Activated naive CD4-positive, alpha-beta T cell treated with anti-CD3 and anti-CD28 coated beads, Interleukin-2, amount 50 U/mL, for 72 hours (primary cell): Measurements from ENCODE around the gene SPATA31D3. TPM values are rescaled to one million over a fixed set of nuclear protein-coding genes. Genes with fewer than 3 reads are reported as not detected.

Experiments used
- total RNA-seq, 2 donors: library from RNA; stranded (reverse); gene quantifications; one replicate each; pipeline ENCODE4 v1.2.3, GENCODE V29; 2022

The SPATA31D3 gene
- total RNA-seq, 2 donors from 2014 or later = not detected

Other genes starting within 250 kb of the SPATA31D3 start
- not detected for gene SPATA31D4, start 15.1 kb upstream of the SPATA31D3 start, total RNA-seq
- not detected for gene SPATA31D1, start 45.3 kb downstream of the SPATA31D3 start, total RNA-seq